IMR-90 (cell line): ENCODE data around the gene CD6.

ENCODE experiments used
- FOS ChIP-seq: fragments of 150-350 bp; IDR thresholded peaks from 2 replicates; pipeline ENCODE4 v1.6.1; 2016; ENCODE audit warnings: low read depth, low read length
- POLR2A ChIP-seq: IDR thresholded peaks from 2 replicates; pipeline ENCODE4 v1.6.1; 2012; ENCODE audit warnings: mild to moderate bottlenecking, low read depth, low read length
- RAD21 ChIP-seq: IDR thresholded peaks from 2 replicates; pipeline ENCODE4 v1.6.1; 2012; ENCODE audit warnings: low read length, improper control_type of control experiment
- RCOR1 ChIP-seq: IDR thresholded peaks from 2 replicates; pipeline ENCODE4 v1.6.1; 2012; ENCODE audit warnings: mild to moderate bottlenecking, low read length, improper control_type of control experiment; ENCODE audit not compliant: insufficient replicate concordance
- RFX5 ChIP-seq: IDR thresholded peaks from 2 replicates; pipeline ENCODE4 v1.8.0; 2012; ENCODE audit warnings: low read depth, mild to moderate bottlenecking, low read length, moderate library complexity
- USF2 ChIP-seq: fragments of 150-350 bp; IDR thresholded peaks from 2 replicates; pipeline ENCODE4 v1.6.1; 2017; ENCODE audit warnings: mild to moderate bottlenecking, antibody characterized with exemption, low read length, low read depth
- TF ChIP-seq, protein P1 (sequence below): conservative IDR thresholded peaks from 2 replicates; pipeline ENCODE4 v1.5.1; 2012; ENCODE audit warnings: mild to moderate bottlenecking, low read depth, low read length, improper control_type of control experiment

DNA sequence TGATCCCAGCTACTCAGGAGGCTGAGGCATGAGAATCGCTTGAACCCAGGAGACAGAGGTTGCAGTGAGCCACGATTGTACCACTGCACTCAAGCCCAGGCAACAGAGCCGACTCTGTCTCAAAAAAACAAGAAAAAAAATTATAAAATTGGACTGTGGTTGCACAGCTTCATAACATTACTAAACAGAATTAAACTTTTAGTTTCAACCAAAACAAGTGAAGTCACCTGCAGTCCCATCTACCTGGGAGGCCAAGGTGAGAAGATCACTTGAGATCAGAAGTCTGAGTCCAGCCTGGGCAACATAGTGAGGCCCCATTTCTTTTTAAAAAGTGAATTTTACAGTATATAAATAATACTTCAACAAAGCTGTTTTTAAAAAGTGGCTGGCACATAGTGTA is 83.0 kb downstream of the CD6 start:
- TF ChIP-seq, protein P1, sequence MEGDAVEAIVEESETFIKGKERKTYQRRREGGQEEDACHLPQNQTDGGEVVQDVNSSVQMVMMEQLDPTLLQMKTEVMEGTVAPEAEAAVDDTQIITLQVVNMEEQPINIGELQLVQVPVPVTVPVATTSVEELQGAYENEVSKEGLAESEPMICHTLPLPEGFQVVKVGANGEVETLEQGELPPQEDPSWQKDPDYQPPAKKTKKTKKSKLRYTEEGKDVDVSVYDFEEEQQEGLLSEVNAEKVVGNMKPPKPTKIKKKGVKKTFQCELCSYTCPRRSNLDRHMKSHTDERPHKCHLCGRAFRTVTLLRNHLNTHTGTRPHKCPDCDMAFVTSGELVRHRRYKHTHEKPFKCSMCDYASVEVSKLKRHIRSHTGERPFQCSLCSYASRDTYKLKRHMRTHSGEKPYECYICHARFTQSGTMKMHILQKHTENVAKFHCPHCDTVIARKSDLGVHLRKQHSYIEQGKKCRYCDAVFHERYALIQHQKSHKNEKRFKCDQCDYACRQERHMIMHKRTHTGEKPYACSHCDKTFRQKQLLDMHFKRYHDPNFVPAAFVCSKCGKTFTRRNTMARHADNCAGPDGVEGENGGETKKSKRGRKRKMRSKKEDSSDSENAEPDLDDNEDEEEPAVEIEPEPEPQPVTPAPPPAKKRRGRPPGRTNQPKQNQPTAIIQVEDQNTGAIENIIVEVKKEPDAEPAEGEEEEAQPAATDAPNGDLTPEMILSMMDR: no peak
- TF ChIP-seq RFX5 (no peak), RCOR1 (no peak), USF2 (no peak), POLR2A (no peak), RAD21 (no peak), FOS (no peak)
